ENCODE data around the gene FCSK. TPM values are rescaled to one million over a fixed set of nuclear protein-coding genes. Genes with fewer than 3 reads are reported as not detected.

Gene FCSK
- total and polyA plus RNA-seq, 10 of the 15 experiments (the other 5 are each of a cell fraction or from before 2014, with no cell fraction given), result 0.60 to 17.6 (median 7.4) TPM

DNA sequence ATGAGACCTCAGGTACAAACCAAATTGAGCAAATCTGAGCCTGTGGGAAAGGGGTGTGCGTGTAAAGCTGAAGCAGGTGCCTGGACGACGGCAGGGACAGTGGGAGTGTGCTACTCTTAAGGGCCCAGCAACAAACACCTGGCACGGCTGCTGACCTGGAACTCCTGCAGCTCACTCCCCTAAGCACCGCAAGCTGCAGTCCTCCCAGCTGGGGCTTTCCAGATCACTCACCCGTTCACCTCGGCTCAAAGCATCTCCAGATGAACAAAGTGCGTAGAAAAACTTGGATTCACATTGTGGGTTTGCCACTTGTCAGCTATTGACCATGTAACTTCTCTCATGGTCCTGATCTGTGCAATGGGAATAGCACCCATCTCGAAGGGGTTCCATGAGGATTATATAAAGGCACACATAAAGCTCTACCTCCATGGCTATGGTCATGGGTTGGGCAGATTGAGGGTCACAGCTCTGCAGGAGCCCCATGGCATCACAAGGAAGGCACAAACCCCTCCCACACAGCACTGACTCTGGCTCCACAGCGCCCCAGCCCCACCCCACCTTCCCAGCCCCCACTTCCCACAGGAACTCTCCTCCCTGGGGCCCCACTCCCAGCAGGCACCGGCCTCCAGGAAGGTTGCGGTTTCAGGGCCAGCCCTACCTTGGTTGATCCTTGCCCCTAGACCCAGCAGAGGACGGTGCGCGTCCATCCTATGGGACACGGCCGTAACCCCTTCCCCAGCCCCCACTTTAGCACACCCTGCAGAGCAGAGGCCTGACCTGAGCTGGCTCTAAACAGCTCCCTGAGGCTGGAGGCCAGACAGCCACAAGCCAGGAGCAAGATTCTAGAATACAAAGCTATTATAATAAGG lies 37.4 kb upstream of the FCSK start (continued):
- peak; percentile 90 for TF ChIP-seq RELB (IDR thresholded peaks at IDR 0.05; ENCODE audit: low read depth)
- TF ChIP-seq CEBPB (IDR thresholded peaks at IDR 0.05; ENCODE audit: borderline replicate concordance in 1 of 2, low read depth in 2 of 2, low read length in 2 of 2), result no peak
- peak; percentile 94 for TF ChIP-seq EED (IDR thresholded peaks at IDR 0.05; ENCODE audit: low read depth)
- peak; percentile 97 for TF ChIP-seq TCF3 (IDR thresholded peaks at IDR 0.05; ENCODE audit: borderline replicate concordance, insufficient read depth, low read depth, low read length)
- peak; percentile 59 to 61; a peak in 1 of 4 replicates for TF ChIP-seq BHLHE40 (IDR thresholded peaks at IDR 0.05; ENCODE audit: borderline replicate concordance in 1 of 2, low read depth in 2 of 2, low read length in 1 of 2)
- TF ChIP-seq MTA3 (IDR thresholded peaks at IDR 0.05; ENCODE audit: borderline replicate concordance, low read length), result peak; percentile 78; the same call in 1 of the 2 replicates
- TF ChIP-seq TBL1XR1 (IDR thresholded peaks at IDR 0.05; ENCODE audit: low read depth, low read length), result no peak
- no peak for TF ChIP-seq POLR2AphosphoS2 (IDR thresholded peaks at IDR 0.05; ENCODE audit: low read depth, low read length)
- TF ChIP-seq IKZF1 (conservative IDR thresholded peaks at IDR 0.05), result peak; percentile 87
- no peak for TF ChIP-seq ZNF217 (IDR thresholded peaks at IDR 0.05)
- no peak; the same call in 1 of the 2 replicates for TF ChIP-seq POLR2AphosphoS5 (IDR thresholded peaks at IDR 0.05; ENCODE audit: low read length)
- TF ChIP-seq SIN3A (IDR thresholded peaks at IDR 0.05; ENCODE audit: low read depth, low read length), result no peak
- TF ChIP-seq SREBF2 (IDR thresholded peaks at IDR 0.05; ENCODE audit: low read length), result no peak
- no peak for TF ChIP-seq HDAC6 (IDR thresholded peaks at IDR 0.05; ENCODE audit: unreplicated experiment)
- no peak for TF ChIP-seq PML (IDR thresholded peaks at IDR 0.05; ENCODE audit: low read length)
- no peak for TF ChIP-seq SMAD1 (IDR thresholded peaks at IDR 0.05; ENCODE audit: low read depth, partially characterized antibody)
- peak; percentile 75; the same call in 1 of the 2 replicates for TF ChIP-seq NFIC (IDR thresholded peaks at IDR 0.05; ENCODE audit: low read depth, low read length)
- no peak for TF ChIP-seq NR2C2 (IDR thresholded peaks at IDR 0.05; ENCODE audit: borderline replicate concordance, control insufficient read depth, insufficient read length, low read depth)
- no peak for TF ChIP-seq ZBTB11 (CRISPR knock-in tag; IDR thresholded peaks at IDR 0.05)
- peak; percentile 83 for TF ChIP-seq RUNX3 (IDR thresholded peaks at IDR 0.05; ENCODE audit: low read length)
- TF ChIP-seq, protein P1, sequence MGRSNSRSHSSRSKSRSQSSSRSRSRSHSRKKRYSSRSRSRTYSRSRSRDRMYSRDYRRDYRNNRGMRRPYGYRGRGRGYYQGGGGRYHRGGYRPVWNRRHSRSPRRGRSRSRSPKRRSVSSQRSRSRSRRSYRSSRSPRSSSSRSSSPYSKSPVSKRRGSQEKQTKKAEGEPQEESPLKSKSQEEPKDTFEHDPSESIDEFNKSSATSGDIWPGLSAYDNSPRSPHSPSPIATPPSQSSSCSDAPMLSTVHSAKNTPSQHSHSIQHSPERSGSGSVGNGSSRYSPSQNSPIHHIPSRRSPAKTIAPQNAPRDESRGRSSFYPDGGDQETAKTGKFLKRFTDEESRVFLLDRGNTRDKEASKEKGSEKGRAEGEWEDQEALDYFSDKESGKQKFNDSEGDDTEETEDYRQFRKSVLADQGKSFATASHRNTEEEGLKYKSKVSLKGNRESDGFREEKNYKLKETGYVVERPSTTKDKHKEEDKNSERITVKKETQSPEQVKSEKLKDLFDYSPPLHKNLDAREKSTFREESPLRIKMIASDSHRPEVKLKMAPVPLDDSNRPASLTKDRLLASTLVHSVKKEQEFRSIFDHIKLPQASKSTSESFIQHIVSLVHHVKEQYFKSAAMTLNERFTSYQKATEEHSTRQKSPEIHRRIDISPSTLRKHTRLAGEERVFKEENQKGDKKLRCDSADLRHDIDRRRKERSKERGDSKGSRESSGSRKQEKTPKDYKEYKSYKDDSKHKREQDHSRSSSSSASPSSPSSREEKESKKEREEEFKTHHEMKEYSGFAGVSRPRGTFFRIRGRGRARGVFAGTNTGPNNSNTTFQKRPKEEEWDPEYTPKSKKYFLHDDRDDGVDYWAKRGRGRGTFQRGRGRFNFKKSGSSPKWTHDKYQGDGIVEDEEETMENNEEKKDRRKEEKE (IDR thresholded peaks at IDR 0.05), result no peak
